Body of pancreas (tissue), 4 donors: ENCODE measurements around the gene KIF19. TPM values are rescaled to one million over a fixed set of nuclear protein-coding genes. Genes with fewer than 3 reads are reported as not detected.

Experiments
- ATAC-seq: fragments of 150-250 bp; one replicate; pipeline ENCODE4 v1.9.1; 2016
- DNase-seq, 4 donors: peaks; one replicate each; pipeline ENCODE4 v3.0.0-alpha.2; 2019
- H3K27ac ChIP-seq, 4 donors: fragments of 200-600 bp; sonication (generic); 1 replicate in 3 of 4; 2 replicates in 1 of 4; pipeline versions ENCODE4 v1.5.1 to v1.6.1; 2016 to 2019; ENCODE audit warnings: mild to moderate bottlenecking in 1 of 4, mixed read lengths in 1 of 4, moderate library complexity in 1 of 4
- H3K27me3 ChIP-seq, 2 donors: fragments of 200-600 bp; sonication (generic); one replicate each; pipeline ENCODE4 v1.6.0; 2016; ENCODE audit warnings: mild to moderate bottlenecking in 1 of 2
- H3K36me3 ChIP-seq, 2 donors: fragments of 200-600 bp; sonication (generic); replicated peaks in 1 of 2; 2 replicates each; pipeline ENCODE4 v1.5.1; 2016; ENCODE audit warnings: low read depth in 2 of 2; ENCODE audit not compliant: insufficient read depth in 1 of 2
- H3K4me1 ChIP-seq: fragments of 200-600 bp; sonication (generic); one replicate; pipeline ENCODE4 v1.6.0; 2016
- H3K4me3 ChIP-seq, 2 donors: fragments of 200-600 bp; sonication (generic); 1 replicate in 1 of 2; 2 replicates in 1 of 2; pipeline ENCODE4 v1.5.1; 2016 to 2019
- H3K9me3 ChIP-seq, 3 donors: fragments of 200-600 bp; sonication (generic); 1 replicate in 2 of 3; 2 replicates in 1 of 3; pipeline ENCODE4 v1.5.1; 2016
- POLR2A ChIP-seq, 3 donors: fragments of 450-650 bp; IDR thresholded peaks; one replicate each; pipeline ENCODE4 v1.6.1; 2016; ENCODE audit warnings: antibody characterized with exemption in 3 of 3, mild to moderate bottlenecking in 2 of 3
- WGBS, 2 donors: methylation state at CpG; one replicate each; pipeline ENCODE4 v1.1.5; 2017; 5-methylcytosine and 5-hydroxymethylcytosine counted together
- intact Hi-C: fragments of 100-400 bp; cut with DNase I; formaldehyde crosslinking; loops from one replicate; pipeline ENCODE4 v1.15.1; 2023
- total RNA-seq, 2 donors: library from RNA; depleted of rRNA; stranded (reverse); fragments of >200 nt; gene quantifications; one replicate each; pipeline ENCODE4 v1.1.0, GENCODE V29; 2016
- TF ChIP-seq, protein P1 (sequence below), 7 experiments: fragments of 450-650 bp in 4 of 7; fragments of 200-600 bp in 3 of 7; sonication (generic) in 3 of 7; IDR thresholded peaks; one replicate each; pipeline ENCODE4 v1.5.1; 2016 to 2019; ENCODE audit warnings: antibody characterized with exemption in 7 of 7

Gene KIF19
- total RNA-seq, 2 donors from 2014 or later: 2.3 to 3.3 TPM

GRCh38 chr17:74392848-74393247, 66.8 kb downstream of the KIF19 start:
- intact Hi-C loops: no loop called here
- no peaks in the 10 kb centered on the region for H3K36me3 ChIP-seq

DNA sequence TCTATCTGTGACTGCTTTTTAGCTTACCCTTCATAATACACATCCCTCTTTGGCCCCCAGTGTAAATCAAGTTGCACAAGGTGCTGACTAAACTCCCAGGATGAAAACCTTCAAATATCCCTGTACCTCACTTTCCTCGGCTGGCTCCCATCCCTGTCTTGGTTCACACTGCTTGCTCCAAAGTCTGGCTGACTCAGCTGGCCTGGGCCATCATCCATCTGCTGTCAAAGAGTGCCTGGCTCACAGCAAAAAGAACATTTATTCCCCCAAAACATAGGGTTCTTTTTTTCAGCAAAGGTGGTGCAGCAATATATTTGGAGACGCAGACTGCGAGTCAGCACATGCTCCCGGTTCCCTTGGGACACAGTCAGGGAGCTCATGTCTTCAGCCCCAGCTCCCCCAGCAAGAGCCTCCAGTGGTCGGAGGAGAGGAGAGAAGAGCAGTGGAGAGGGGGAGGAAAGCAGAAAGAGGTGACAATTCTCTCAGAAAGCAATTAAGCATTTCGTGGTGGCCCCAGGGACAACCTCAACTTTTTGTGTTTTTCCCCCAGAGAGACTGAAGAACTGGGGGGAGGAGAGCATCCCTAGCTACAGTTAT, 67.4 kb downstream of the KIF19 start:
- Histone ChIP-seq H3K9me3 (no peaks in the 10 kb centered on the region), H3K27ac (no peak overlapping the region), H3K27me3 (no peaks in the 10 kb centered on the region), H3K4me3 (no peak overlapping the region), H3K36me3 (no peaks in the 10 kb centered on the region), H3K4me1 (peaks cover 9% of the 10 kb centered on the region)
- 79 to 89% methylated on average over 6 of the region's 6 CpGs for WGBS, 2 donors
- DNase-seq (no peak), ATAC-seq (no peak)
- no peak for TF ChIP-seq POLR2A (IDR thresholded peaks at IDR 0.05)
- TF ChIP-seq, protein P1, sequence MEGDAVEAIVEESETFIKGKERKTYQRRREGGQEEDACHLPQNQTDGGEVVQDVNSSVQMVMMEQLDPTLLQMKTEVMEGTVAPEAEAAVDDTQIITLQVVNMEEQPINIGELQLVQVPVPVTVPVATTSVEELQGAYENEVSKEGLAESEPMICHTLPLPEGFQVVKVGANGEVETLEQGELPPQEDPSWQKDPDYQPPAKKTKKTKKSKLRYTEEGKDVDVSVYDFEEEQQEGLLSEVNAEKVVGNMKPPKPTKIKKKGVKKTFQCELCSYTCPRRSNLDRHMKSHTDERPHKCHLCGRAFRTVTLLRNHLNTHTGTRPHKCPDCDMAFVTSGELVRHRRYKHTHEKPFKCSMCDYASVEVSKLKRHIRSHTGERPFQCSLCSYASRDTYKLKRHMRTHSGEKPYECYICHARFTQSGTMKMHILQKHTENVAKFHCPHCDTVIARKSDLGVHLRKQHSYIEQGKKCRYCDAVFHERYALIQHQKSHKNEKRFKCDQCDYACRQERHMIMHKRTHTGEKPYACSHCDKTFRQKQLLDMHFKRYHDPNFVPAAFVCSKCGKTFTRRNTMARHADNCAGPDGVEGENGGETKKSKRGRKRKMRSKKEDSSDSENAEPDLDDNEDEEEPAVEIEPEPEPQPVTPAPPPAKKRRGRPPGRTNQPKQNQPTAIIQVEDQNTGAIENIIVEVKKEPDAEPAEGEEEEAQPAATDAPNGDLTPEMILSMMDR (IDR thresholded peaks at IDR 0.05): no peak
- intact Hi-C loops: no loop called here

More at GRCh38 chr17:74392848-74393247, 66.8 kb downstream of the KIF19 start:
- no peaks in the 10 kb centered on the region for H3K27me3 ChIP-seq
- no peak for DNase-seq
- peaks cover 9% of the 10 kb centered on the region for H3K4me1 ChIP-seq
- H3K9me3 ChIP-seq: no peaks in the 10 kb centered on the region
- no peak for TF ChIP-seq POLR2A (IDR thresholded peaks at IDR 0.05)
- TF ChIP-seq, protein P1 (IDR thresholded peaks at IDR 0.05): no peak
- WGBS, 2 donors: 80 to 87% methylated on average over 5 of the region's 5 CpGs
- no peak for ATAC-seq
- no peak overlapping the region for H3K4me3 ChIP-seq
- H3K27ac ChIP-seq: no peak overlapping the region

- no peaks in the 10 kb centered on the region for H3K36me3 ChIP-seq
- H3K27me3 ChIP-seq: no peaks in the 10 kb centered on the region
- H3K4me3 ChIP-seq: no peak overlapping the region
- ATAC-seq: no peak
- H3K9me3 ChIP-seq: no peaks in the 10 kb centered on the region
- intact Hi-C loops: no loop called here
- no peak for DNase-seq
- peak overlapping the region in 2 of 4 donors; percentile 48 for H3K27ac ChIP-seq
- H3K4me1 ChIP-seq: peaks cover 9% of the 10 kb centered on the region
- TF ChIP-seq, protein P1 (IDR thresholded peaks at IDR 0.05): no peak
- TF ChIP-seq POLR2A (IDR thresholded peaks at IDR 0.05): no peak
- 92% methylated on average over 8 to 12 of the region's 12 CpGs for WGBS, 2 donors
Measured at GRCh38 chr17:74394275-74394950, 68.4 kb downstream of the KIF19 start.

DNA sequence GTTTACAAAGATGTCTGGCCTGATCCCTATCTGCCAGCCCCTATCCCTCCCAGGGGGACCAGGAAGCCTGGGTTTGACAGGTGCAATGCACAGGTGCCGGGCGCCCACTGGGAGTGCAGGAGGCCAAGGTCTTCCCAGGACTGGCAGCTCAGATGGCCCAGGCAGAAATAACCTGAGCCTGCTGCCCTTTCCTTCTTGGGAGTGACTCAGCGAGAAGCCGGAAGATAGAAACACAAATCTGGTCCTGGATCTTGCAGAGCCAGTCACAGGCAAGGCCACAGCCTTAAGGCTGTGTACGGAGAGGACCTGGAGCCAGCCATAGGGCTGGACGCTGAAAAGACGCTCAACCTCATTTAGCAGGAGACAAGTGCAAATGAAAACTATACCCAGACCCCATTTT, 69.0 kb downstream of the KIF19 start:
- H3K36me3 ChIP-seq: no peaks in the 10 kb centered on the region
- no peaks in the 10 kb centered on the region for H3K9me3 ChIP-seq
- peaks cover 9% of the 10 kb centered on the region for H3K4me1 ChIP-seq
- H3K27ac ChIP-seq: peak overlapping the region in 3 of 4 donors; percentile 39 to 48 (median 48)
- ATAC-seq (peak; percentile 83), DNase-seq (peak; percentile 37 to 73 (median 65))
- H3K27me3 ChIP-seq: no peaks in the 10 kb centered on the region
- WGBS, 2 donors: 27 to 30% methylated on average over 7 of the region's 7 CpGs
- TF ChIP-seq, protein P1 (IDR thresholded peaks at IDR 0.05): no peak
- TF ChIP-seq POLR2A (IDR thresholded peaks at IDR 0.05): no peak
- no peak overlapping the region for H3K4me3 ChIP-seq
- intact Hi-C loops: no loop called here
